GM18499 (cell line): ENCODE results near the gene PAPPA2.

ENCODE experiments used
- ATAC-seq: cut with Tn5 transposase; IDR thresholded peaks from one replicate; pipeline ENCODE4 v1.9.1; 2021; ENCODE audit warnings: moderate number of reproducible peaks; ENCODE audit not compliant: insufficient read depth, unreplicated experiment

Gene PAPPA2

DNA sequence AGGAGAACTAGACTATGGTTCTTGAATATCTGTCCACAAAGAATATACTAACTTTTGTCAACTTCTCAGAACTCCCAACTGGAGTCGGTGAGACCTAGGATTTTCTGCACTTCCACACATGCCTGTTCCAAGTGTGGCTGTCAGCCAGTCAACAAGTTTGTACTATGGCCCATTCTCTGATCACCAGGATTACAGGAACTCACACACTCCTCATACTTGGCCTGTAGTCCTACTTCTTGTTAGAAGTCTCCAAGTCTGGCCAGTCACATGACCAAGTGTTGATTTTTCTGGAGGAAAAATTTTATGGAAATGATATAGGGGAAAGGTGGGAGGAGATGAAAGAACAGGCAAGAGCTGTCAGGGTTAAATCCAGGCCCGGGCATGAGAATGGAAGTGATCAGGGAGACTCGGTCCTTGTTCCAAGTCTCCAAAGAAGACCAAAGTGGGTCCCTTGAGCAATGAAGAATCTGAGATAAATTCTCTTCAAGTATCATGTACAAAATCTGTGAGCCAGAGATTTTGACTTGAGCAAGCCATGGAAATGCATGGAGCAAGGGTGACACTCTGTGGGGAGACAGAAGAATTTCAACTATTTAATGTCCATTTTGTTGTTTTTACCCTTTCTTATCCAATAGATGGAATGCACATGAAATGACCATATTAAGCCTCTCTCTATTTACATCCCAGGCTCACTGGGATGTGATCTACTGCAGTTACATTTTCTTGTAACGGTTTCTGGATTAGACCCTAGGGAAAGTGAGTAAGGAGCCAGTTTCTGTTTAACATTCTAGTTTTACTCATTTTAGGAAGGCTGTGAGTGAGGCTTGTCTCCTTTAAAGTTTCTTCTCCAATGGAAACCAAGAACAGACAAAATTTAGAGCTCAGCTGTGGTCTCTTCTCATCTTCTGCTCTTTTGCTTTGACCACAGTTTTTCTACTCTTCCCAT, 380.6 kb downstream of the PAPPA2 start:
- no peak for ATAC-seq

DNA sequence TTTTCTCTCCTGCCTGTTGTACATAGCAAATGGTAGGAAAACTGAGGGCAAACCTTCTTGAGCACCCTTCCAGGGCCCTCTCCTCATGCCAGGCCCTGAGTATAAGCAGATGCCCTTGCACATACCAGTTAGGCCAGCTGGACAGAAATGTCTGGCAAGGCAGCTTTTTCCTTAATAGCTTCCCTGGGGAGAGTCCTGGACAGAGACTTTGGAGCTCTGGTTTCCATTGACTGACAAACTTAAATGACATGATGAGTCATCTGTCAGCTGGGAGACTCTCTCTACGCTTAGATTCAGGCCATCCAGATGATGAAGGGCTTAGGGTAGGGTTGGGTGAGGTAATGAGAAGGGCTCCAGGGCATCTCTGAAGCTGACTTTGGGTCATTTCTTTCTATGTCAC, 384.1 kb downstream of the PAPPA2 start:
- ATAC-seq, result no peak

DNA sequence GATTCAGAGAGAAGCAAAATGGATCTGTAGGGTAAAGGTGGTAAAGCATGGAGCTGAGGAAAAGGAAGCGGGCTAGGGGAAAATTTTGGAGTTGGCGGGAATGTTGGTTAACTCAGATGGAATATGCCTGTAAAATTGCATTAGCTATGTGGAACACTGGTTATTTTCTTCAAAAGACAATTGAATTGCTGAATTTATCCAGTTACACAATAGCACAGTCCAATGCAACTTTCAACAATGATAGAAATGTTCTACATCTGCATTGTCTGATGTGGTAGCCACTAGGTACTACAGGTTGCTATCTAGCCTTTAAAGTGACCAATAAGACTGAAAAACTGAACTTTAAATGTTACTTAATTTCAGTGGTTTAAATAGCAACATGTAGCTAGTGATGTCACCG, 386.3 kb downstream of the PAPPA2 start:
- no peak for ATAC-seq

DNA sequence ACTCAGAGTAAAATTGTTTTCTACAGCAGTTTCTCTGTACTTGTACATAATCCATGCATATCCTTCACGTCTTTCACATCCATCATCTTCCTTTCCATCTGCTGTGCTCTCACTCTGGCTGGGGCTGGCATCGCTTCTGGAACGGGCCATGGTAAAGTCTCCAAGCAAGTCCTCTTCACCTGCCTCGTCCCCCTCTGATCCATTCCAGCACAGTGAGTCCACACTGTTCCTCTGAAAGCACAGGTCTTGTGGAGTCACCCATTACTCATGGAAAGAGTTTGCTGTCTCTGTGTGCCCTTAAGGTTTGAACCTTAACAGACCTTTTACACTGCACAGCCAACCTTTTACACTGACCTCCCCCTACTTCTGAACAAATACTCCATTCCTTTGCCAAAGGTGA, 387.9 kb downstream of the PAPPA2 start:
- no peak for ATAC-seq

DNA sequence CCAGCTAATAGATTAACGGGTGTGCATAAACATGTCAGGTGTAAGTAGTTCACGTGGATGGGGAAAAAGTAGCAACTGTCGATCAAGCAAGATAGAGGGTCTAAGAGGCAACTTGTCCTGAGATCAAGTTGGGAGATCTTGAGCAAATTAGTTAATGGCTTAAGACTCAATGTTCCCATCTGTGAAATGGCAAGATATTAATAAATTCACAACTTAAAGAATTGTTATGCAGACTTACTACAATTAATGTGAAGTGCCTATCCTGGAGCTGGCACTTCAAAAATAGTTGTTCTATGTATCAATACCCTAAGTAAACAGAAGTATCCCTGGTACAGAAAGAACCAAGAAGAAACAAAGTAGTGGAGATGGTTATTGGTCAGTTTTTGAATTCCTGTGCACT, 389.1 kb downstream of the PAPPA2 start:
- no peak for ATAC-seq

DNA sequence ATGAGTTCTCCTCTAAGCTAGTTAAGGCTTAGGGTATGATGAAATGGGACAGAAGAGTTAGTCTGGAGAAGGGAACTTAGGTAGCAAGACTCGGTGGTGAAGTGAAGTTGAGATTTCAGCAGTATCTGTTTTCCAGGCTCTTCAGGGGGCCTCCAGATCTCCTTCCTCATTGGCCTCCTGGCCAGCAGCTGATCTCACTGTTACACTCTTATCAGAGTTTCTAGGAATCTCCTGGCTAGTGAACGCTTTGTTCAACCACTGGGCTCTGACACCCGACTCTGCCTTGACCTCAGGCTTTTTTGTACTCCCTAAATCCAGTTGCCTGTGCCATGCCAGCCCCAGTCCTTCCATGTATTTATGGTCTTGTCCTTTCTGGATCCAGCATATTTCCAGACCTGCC, 390.5 kb downstream of the PAPPA2 start:
- ATAC-seq, result no peak

DNA sequence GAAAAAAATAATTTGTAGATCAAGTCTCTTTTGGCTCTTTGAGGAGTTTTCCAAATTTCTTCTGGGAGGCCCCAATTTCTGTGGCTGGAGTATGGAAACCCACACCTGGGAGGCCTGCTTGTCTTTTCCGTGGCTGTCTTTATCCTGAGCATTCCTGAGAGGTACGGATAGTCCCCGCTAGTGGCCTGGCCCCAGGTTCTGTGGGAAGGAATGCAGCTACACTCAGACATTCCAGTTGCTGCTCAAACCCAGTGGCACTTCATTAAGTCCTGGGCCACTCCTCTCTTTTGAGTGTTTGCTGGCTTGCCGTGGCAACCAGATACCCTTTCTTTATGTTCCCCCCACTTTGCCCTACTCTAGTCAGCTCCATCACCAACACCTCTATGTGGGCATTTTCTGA, 391.1 kb downstream of the PAPPA2 start:
- no peak for ATAC-seq

DNA sequence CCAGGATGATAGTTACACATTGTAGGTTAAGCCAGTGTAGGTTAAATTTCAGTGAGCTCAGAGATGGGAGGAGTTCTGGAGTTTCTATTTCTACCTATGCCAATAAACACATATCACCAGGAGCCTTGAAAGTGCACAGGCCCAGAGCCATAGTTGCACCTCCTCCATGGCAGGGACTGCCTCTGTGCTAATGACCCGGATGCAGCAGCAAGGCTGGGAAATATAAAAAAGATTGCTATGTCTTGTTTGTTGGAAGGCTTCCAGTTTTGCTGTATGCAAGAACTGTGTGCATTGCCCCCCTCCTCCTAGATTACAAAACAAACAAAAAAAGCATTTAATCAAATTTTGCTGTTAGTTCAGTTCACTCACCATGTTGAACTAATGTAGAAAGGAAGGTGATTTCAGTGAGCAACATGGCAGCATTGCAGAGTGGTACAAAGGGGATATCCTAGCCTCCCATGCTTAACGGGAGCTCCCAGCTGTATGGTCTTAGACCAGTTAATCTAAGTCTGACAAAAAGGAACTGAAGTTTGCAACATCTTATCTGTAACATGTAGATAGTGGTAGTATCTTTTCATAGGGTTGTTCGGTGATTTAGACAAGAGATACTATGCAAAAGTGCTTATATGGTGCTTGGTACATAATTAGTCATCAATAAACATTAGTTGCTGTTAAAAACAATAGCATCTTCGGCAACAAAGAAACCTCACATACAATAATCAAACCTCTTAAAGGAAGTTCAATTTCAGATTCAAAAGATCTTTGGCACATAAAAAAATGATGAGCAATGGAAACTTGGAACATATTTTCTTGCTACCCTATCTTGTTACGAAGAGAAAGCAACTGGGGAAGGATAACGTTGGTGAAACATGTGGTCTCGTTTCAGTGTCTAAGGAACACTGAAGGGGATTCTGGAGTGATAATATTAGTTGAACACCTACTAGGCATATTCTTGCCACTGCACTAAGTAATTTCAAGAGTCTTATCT, 392.1 kb downstream of the PAPPA2 start:
- ATAC-seq, result no peak

DNA sequence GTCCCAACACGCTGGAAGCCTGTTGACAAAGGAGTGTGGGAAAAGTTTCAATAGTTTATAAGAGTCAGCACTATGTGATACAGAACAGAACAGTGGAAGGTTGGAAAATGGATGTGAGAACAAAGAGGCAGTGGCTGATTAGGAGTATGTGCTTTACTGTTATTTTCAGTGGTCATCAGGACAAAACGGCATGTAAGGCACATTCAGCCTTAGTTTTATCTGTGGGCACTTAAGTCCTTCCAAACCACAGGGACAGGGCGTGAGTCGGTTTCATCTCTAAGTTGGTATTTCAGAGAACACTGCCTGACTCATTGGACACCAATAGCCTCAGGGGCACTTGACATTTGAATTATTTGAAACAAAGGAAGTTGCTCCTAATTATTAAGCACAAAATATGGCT, 394.7 kb downstream of the PAPPA2 start:
- no peak for ATAC-seq

DNA sequence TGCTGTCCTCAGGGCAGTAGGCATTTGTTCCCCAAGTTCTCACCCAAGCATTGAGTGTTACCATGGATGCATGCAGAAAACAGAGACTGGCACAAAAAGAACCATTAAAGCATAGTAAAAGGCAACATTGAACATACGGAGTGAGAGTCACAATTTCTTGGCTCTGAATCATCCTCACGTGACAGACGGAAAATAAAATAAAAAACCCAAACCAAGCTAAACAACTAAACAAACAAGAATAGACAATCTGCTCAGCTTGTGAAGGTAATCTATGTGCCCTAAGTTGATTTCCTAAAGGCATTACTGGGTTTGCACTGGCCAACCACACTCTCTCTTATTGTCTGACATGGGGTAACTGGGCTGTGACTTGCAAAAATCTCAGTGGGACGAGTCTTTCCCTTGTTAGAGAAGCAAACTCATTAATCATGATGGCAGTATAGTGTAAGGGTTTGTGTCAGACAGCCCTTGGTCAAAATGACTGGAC, 395.5 kb downstream of the PAPPA2 start:
- no peak for ATAC-seq

DNA sequence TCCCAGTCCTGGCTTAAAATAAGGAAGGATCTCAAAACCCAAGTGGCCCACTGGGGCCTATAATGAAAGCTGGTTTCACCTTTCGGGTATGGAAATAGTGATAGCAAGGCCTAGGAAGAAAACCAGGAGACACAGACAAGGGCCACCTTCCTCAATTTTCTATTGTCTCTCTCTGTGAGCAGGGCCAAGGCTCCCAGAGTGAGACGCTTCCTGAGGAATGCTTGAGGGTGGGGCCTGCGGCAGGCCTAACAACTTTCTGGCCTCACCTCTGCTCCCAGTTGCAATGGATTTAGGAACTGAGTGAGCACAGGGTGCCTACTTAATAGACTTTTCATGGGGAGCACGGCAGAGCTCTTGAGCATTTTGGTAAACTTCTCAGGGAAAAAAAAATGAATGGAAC, 400.6 kb downstream of the PAPPA2 start:
- ATAC-seq, result no peak

DNA sequence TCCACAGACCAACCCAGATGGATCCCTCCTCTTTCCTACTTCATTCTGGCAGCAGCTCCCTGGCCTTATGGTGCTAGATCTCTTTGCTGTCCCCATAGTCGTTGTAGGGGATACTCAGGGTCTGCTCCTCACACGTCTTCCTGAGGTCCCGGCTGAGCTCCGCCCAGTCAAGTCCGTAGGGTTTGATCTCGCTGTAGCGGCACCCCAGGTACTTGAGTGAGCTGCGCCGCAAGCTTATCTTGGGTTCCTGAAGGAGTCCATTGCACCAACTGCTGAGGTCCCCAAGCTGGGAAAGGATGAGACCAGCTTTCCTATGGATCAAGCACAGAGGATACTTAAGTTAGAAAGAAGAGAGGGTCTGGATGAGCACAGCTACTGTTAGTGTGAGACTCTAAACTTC, 401.2 kb downstream of the PAPPA2 start:
- no peak for ATAC-seq

DNA sequence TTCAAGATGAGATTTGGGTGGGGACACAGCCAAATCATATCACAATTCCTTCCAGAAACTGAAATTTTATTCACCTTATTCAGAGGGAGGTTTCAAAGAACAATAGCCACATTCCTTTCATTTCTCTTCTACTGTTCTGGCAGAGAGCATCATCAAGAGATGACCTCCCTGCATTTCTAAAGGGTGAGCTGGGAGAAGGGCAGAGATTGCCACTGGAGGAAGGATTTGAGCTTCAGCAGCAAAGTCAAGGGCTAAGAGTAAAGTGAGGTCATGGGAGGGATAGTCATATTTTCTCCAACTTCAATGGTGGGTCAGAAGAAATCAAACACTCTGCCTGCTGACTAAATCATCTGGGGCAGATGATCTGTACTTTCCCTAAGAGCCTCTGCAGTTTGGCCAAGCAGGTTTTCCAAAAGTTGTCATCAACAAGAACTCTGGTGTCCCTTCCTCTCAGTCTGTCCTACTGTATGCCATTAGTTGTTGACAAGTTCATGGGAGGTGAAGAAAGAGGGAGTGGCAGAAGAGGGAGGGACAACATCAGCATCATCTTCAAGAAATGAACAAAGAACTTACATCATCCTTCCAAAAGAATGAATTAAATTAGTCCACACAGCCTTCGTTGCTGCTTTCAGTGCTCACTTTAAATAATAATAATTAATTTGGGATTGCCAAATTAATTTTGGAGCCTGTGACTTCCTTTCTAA, 403.2 kb downstream of the PAPPA2 start:
- no peak for ATAC-seq

DNA sequence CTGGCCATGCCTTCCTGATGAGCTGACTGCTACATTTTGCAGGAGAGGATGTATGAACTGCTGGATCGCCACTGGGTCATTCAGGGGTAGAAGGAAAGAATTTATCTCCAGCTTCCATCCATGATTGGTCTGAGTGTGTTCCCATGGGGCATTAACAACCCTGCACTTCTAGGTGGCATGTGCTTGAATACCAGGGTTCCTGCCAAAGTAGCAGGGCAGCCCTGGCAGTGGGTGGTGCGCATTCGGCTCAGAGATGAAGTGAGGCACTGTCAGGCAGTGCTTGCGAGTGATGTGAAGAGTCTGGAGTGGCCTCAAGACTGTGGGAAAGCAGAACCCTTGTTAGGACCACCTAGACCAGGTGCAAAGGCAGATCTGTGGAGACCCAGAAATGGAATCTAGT, 406.6 kb downstream of the PAPPA2 start:
- ATAC-seq, result no peak

DNA sequence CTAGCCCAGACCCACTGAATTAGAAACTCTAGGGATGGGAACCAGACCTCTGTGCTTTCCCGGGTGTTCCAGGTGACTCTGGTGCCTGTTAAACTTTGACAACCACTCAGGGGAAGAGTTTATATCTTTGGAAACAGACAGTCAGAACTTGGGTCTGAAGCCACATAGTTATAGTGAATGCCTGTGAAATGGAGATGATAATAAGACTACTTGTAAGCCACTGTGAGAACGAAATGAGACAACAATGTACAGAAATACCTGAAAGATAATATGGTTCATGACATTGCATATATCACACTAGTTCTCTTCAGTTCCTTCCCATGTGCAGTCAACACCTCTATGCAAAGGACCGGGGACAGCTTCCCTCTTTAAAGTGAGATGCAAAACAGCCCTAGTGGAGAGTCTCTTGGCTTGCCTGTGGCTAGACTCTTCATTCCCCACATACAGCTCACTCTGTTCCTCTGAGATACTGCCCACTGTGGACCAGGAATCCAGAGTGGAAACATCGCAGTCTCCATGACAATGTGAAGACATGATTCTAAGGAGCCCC, 414.1 kb downstream of the PAPPA2 start:
- no peak for ATAC-seq

DNA sequence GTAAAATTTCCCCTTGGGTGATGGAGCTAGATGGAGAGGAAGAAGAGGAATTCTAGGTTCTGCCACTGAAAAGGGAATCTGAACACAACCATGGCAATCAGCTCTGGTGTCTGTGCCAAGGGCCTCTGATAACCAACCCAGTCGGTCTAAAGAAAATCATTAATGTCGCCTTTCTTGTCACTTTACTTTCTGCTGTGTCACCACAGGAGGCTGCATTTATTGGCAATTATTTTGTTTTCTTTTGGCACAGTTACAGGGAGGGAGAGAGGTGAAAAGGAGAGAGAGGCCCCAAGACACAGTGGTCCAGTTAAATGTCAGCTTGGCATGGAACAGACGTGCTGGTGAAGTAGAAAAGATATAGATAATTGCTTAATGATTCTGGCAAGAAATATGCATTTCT, 414.6 kb downstream of the PAPPA2 start:
- no peak for ATAC-seq

DNA sequence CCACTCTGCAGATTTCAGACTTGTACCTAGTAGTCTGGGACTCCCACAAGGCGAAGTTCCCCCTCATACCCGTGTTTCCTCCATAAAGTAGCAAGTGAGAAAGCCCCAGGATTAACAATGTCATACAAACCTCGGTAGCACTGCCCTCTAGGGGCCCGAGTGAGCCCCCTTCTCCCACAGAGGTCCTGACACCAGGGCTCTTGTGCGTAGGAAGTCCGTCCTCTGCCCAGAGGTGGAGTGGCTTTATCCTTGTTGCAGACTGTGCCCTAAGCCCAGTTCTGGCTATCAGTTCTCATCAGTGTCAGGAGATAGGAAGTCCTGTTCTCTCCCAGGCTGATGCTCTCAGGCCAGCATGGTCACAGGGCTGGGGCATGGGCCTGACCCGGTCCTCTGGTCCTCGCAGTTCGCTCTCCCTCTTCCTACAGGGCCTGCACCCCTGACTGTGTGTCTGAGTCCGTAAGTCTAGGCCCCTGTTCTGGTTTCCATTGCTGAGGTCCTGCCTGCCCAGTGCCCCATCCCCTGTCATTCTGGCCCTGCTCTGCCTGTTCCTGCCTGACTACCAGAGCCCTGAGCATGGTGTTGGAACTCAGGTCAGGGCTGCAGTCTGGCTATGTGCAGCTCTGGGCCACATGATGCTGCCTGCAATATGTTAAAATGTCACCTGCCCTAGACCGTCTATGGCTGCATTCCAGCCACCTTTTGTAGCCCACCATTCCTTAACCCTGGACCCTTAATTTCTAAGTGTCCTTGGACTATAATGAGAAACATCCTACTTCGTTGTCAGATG, 416.0 kb downstream of the PAPPA2 start:
- no peak for ATAC-seq

DNA sequence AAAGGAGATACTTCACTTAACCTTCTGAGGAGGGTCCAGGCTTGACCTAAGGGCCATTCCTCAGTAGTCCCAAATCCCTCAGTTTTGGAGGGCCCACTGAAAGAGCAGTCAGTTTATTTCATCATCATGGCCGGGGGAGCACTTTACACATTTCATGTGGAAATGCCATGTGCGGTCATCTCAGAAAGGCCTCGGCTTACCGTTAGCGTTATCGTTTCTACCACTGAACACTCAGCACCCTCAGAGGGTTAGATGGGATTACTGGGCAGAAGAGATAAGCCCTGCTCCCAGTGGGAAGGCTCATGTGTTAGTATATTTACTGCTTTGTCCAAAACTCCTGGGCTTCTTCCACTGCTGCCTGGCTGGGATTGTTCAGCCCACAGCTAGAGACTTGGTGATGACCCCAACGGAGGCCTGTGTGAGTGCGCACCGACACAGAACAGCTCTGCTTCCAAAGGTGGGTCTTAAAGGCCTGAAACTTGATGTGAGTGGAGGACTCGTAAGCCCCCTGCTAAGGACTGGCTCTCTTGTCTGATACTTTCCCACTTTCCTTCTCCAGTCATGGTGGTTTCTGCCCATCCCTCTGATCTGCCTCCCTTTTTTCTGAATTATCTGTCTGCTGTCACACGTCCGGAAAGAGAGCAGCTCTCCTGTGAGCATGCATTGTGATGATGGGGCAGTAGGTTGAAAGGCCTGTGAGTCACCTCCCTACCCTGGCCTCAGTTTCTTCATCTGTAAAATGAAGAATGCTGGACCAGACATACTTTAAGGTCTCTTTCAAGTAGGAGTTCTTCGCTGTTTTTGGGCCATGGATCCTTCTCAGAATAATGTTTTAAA, 417.0 kb downstream of the PAPPA2 start:
- no peak for ATAC-seq
